ENCODE measurements around the gene CAPN10. TPM values are rescaled to one million over a fixed set of nuclear protein-coding genes. Genes with fewer than 3 reads are reported as not detected.

CAPN10 gene
- total and polyA plus RNA-seq, 4 donors = 28.2 to 42.9 (median 33.5) TPM

DNA sequence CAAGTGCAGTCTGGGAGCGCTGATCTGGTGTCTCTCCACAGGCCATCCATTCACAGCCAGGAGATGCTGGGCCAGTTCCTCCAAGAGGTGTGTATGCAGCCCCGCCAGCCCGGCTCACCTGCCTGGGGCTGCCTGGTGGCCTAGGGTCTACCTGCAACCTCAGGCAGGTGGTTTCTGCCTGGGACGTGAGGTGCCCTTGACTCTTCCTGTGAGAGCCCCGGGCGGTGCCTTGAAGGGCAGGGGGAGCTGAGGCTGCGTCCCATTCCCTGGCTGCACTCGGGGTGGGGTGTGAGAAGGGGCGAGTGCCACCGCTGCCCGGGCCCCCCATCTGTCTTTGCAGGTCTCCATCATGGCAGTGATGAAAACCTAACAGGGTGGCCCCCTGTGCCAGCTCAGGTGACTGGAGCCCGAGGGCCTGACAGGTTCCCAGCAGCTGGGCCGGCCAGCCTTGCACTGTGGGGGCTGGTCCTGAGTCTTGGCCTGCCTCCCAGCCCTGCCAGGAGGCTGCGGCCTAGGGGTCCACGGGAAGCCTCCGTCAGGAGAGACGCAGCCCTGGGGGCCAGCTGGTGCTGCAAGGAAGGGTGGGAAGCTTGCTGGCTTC is 11.9 kb downstream of the CAPN10 start:
- no peak overlapping the region for H3K27ac ChIP-seq (ENCODE audit: low read depth in 1 of 2, low read length in 1 of 2)
- ATAC-seq (ENCODE audit: insufficient read depth, low FRiP score) (no peak), DNase-seq (no peak)
- TF ChIP-seq, protein P1, sequence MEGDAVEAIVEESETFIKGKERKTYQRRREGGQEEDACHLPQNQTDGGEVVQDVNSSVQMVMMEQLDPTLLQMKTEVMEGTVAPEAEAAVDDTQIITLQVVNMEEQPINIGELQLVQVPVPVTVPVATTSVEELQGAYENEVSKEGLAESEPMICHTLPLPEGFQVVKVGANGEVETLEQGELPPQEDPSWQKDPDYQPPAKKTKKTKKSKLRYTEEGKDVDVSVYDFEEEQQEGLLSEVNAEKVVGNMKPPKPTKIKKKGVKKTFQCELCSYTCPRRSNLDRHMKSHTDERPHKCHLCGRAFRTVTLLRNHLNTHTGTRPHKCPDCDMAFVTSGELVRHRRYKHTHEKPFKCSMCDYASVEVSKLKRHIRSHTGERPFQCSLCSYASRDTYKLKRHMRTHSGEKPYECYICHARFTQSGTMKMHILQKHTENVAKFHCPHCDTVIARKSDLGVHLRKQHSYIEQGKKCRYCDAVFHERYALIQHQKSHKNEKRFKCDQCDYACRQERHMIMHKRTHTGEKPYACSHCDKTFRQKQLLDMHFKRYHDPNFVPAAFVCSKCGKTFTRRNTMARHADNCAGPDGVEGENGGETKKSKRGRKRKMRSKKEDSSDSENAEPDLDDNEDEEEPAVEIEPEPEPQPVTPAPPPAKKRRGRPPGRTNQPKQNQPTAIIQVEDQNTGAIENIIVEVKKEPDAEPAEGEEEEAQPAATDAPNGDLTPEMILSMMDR (IDR thresholded peaks at IDR 0.05; ENCODE audit: control extremely low read depth, extremely low read depth) = no peak
- peaks cover 0 to 16% (median 0%) of the 10 kb centered on the region in 5 donors for H3K4me1 ChIP-seq (ENCODE audit: control insufficient read depth in 5 of 5, insufficient read depth in 5 of 5, low read length in 5 of 5)
- no peaks in the 10 kb centered on the region for H3K27me3 ChIP-seq (ENCODE audit: control insufficient read depth in 3 of 3, insufficient read depth in 3 of 3, low read length in 2 of 3)
- WGBS, 2 donors = 94 to 95% methylated on average over 17 of the region's 17 CpGs
- H3K4me3 ChIP-seq = no peak overlapping the region
- H3K9me3 ChIP-seq (ENCODE audit: control insufficient read depth in 4 of 4, insufficient read depth in 3 of 4, low read length in 3 of 4) = no peaks in the 10 kb centered on the region
- peaks cover 0 to 49% (median 0%) of the 10 kb centered on the region in 4 donors for H3K36me3 ChIP-seq (ENCODE audit: control insufficient read depth in 4 of 4, insufficient read depth in 4 of 4, low read length in 4 of 4)
- H3K9ac ChIP-seq (ENCODE audit: insufficient read depth in 1 of 2, low read length in 2 of 2) = no peak overlapping the region

DNA sequence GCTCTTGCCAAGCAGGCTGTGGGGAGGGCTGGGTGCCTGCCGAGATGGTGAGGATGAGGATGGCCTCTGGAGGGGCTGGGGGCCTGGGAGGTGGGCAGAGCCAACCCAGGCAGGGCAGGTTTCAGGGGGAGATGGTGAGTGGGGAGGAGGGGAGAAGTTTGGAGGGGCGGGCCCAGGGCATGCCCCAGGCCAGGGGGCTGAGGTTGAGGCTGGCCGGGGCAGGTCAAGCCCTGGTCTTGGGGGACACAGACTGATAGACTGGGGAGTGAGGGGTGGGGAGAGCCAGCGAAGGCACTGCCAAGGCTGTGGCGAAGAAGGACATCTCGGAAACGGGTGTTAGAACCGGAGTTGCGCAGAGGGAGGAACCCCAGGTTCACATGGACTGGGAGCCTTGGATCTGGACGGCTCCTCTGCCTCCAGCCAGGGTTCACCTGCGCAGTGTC is 12.6 kb downstream of the CAPN10 start:
- WGBS, 2 donors = 94 to 97% methylated on average over 11 of the region's 11 CpGs
- no peak overlapping the region for H3K27ac ChIP-seq (ENCODE audit: low read depth in 1 of 2, low read length in 1 of 2)
- H3K9me3 ChIP-seq (ENCODE audit: control insufficient read depth in 4 of 4, insufficient read depth in 3 of 4, low read length in 3 of 4) = no peaks in the 10 kb centered on the region
- no peak for DNase-seq
- H3K4me3 ChIP-seq = no peak overlapping the region
- peaks cover 0 to 16% (median 0%) of the 10 kb centered on the region in 5 donors for H3K4me1 ChIP-seq (ENCODE audit: control insufficient read depth in 5 of 5, insufficient read depth in 5 of 5, low read length in 5 of 5)
- ATAC-seq (ENCODE audit: insufficient read depth, low FRiP score) = no peak
- peaks cover 0 to 43% (median 0%) of the 10 kb centered on the region in 4 donors for H3K36me3 ChIP-seq (ENCODE audit: control insufficient read depth in 4 of 4, insufficient read depth in 4 of 4, low read length in 4 of 4)
- no peaks in the 10 kb centered on the region for H3K27me3 ChIP-seq (ENCODE audit: control insufficient read depth in 3 of 3, insufficient read depth in 3 of 3, low read length in 2 of 3)
- no peak overlapping the region for H3K9ac ChIP-seq (ENCODE audit: insufficient read depth in 1 of 2, low read length in 2 of 2)
- TF ChIP-seq, protein P1 (IDR thresholded peaks at IDR 0.05; ENCODE audit: control extremely low read depth, extremely low read depth) = no peak

DNA sequence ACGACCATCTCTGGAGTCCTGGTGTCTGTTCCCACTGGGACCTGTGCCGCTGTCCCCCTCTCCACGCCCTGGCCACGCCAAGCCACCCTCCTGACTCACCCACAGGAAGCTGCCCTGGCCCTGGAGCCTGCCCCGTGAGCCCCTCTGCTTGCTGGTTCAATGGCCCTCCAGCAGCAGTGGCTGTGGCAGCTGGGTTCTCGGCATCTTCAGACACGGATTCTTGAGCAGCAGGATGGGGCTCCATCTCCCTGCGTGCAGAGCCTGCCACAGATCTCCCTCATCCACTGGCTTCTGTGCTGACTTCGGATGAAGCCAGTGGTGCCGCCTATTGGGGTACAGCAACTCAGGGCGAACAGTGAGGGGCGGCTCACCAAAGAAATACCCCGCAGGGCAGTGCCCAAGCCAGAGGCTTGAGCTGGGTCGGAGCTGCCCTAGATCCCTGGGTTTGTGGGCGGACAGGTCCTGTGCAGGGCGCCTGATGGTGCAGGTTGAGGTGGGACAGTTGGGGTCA is 14.0 kb downstream of the CAPN10 start:
- no peak overlapping the region for H3K9ac ChIP-seq (ENCODE audit: insufficient read depth in 1 of 2, low read length in 2 of 2)
- H3K4me1 ChIP-seq (ENCODE audit: control insufficient read depth in 5 of 5, insufficient read depth in 5 of 5, low read length in 5 of 5) = peaks cover 0 to 9% (median 5%) of the 10 kb centered on the region in 5 donors
- no peak overlapping the region for H3K27ac ChIP-seq (ENCODE audit: low read depth in 1 of 2, low read length in 1 of 2)
- 94% methylated on average over 16 of the region's 16 CpGs for WGBS, 2 donors
- H3K36me3 ChIP-seq (ENCODE audit: control insufficient read depth in 4 of 4, insufficient read depth in 4 of 4, low read length in 4 of 4) = peaks cover 0 to 35% (median 0%) of the 10 kb centered on the region in 4 donors
- DNase-seq (no peak), ATAC-seq (ENCODE audit: insufficient read depth, low FRiP score) (no peak)
- no peaks in the 10 kb centered on the region for H3K27me3 ChIP-seq (ENCODE audit: control insufficient read depth in 3 of 3, insufficient read depth in 3 of 3, low read length in 2 of 3)
- no peak overlapping the region for H3K4me3 ChIP-seq
- TF ChIP-seq, protein P1 (IDR thresholded peaks at IDR 0.05; ENCODE audit: control extremely low read depth, extremely low read depth) = no peak
- H3K9me3 ChIP-seq (ENCODE audit: control insufficient read depth in 4 of 4, insufficient read depth in 3 of 4, low read length in 3 of 4) = no peaks in the 10 kb centered on the region
